WERI-Rb-1 (cell line): ENCODE results near the gene SETD2.

Experiments
- DNase-seq: peaks from one replicate; pipeline ENCODE4 v3.0.0-alpha.2; 2020
- H3K27ac ChIP-seq: fragments of 250-450 bp; sonication (Bioruptor Pico); 2 replicates; pipeline ENCODE4 v1.5.1; 2020; ENCODE audit warnings: mild to moderate bottlenecking, moderate library complexity
- H3K27me3 ChIP-seq: fragments of 250-450 bp; sonication (Bioruptor Pico); 2 replicates; pipeline ENCODE4 v1.5.1; 2021; ENCODE audit warnings: mild to moderate bottlenecking, low read depth, moderate library complexity; ENCODE audit not compliant: insufficient read depth, severe bottlenecking
- H3K36me3 ChIP-seq: fragments of 250-450 bp; sonication (Bioruptor Pico); 2 replicates; pipeline ENCODE4 v1.5.1; 2020; ENCODE audit warnings: mild to moderate bottlenecking, moderate library complexity
- H3K4me3 ChIP-seq: 2 replicates; pipeline ENCODE4 v1.5.1; 2011; ENCODE audit warnings: low read depth, mild to moderate bottlenecking, control low read depth, low read length
- H3K9me3 ChIP-seq: fragments of 250-450 bp; sonication (Bioruptor Pico); 2 replicates; pipeline ENCODE4 v1.5.1; 2021; ENCODE audit warnings: mild to moderate bottlenecking, moderate library complexity; ENCODE audit not compliant: severe bottlenecking
- TF ChIP-seq, protein P1 (sequence below): IDR thresholded peaks from 2 replicates; pipeline ENCODE4 v1.5.1; 2011; ENCODE audit warnings: low read depth, mild to moderate bottlenecking, control low read depth, inconsistent platforms, low read length

Gene SETD2

DNA sequence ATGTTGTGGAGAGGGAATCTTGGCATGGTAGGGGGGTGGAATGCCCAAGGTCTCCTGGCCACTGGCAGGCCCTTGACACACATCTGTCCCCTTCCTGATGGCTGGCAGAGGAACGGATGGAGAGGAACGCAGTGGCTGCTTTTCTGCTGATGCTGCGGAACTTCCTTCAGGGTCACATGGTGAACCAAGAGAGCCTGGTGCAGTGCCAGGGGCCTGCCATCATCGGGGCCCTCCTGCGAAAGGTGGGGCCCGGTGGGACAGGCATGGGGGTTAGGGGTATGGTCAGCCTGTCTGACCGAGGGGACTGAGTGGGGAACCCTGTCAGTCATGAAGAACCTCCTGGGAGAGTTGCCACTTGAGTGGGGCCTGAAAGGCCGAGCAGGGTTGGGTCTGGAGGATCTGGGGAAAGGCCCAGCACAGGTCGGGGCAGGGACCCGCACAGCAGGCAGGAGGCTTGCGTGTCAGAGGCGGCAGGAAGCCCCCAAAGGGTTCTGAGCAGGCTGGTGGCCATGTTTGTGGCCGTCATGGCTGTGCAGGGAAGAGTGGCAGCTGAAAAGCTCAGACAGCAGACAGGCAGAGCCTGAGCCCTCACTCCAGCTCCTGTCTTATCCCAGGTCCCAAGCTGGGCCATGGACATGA, 166.3 kb downstream of the SETD2 start:
- H3K4me3 ChIP-seq, result no peak overlapping the region
- no peaks in the 10 kb centered on the region for H3K27me3 ChIP-seq
- TF ChIP-seq, protein P1, sequence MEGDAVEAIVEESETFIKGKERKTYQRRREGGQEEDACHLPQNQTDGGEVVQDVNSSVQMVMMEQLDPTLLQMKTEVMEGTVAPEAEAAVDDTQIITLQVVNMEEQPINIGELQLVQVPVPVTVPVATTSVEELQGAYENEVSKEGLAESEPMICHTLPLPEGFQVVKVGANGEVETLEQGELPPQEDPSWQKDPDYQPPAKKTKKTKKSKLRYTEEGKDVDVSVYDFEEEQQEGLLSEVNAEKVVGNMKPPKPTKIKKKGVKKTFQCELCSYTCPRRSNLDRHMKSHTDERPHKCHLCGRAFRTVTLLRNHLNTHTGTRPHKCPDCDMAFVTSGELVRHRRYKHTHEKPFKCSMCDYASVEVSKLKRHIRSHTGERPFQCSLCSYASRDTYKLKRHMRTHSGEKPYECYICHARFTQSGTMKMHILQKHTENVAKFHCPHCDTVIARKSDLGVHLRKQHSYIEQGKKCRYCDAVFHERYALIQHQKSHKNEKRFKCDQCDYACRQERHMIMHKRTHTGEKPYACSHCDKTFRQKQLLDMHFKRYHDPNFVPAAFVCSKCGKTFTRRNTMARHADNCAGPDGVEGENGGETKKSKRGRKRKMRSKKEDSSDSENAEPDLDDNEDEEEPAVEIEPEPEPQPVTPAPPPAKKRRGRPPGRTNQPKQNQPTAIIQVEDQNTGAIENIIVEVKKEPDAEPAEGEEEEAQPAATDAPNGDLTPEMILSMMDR, result no peak
- H3K27ac ChIP-seq, result no peak overlapping the region
- H3K36me3 ChIP-seq, result peaks cover 53% of the 10 kb centered on the region
- H3K9me3 ChIP-seq, result no peaks in the 10 kb centered on the region
- no peak for DNase-seq

DNA sequence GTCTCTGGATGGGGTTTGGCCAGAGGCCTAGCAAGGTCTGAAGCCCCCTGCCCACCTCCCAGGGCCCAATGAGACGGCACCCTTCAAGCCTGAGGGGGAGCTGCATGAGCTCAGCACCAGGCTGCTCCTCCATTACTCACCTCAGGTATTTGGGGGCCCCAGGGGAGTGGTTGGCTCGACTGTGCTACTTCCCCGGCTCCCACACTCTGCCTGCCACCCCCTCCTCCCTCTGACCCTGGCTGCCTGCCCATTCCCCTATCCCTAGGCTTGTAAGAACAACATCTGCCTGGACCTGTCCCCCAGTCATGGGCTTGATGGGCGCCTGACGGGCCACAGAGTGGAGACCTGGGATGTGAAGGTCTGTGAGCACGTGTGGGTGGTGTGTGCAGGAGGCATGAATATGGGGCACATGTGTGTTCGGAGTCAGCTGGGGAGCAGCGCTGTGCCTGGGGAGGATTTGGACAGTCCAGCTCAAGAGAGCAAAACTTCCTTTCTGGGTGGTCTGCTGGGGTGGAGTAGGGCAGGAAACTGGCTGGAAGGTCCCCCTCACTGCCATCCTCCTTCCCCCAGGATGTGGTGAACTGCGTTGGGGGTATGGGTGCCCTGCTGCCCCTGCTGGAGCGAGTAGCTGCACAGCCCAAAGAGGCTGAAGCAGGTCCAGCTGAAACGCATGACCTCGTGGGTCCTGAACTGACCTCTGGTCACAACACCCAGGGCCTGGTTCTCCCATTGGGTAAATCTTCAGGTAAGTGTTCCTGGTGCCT, 167.0 kb downstream of the SETD2 start:
- Histone ChIP-seq H3K9me3 (no peaks in the 10 kb centered on the region), H3K27ac (no peak overlapping the region), H3K36me3 (peaks cover 47% of the 10 kb centered on the region), H3K27me3 (no peaks in the 10 kb centered on the region), H3K4me3 (no peak overlapping the region)
- TF ChIP-seq, protein P1, result no peak
- no peak for DNase-seq

DNA sequence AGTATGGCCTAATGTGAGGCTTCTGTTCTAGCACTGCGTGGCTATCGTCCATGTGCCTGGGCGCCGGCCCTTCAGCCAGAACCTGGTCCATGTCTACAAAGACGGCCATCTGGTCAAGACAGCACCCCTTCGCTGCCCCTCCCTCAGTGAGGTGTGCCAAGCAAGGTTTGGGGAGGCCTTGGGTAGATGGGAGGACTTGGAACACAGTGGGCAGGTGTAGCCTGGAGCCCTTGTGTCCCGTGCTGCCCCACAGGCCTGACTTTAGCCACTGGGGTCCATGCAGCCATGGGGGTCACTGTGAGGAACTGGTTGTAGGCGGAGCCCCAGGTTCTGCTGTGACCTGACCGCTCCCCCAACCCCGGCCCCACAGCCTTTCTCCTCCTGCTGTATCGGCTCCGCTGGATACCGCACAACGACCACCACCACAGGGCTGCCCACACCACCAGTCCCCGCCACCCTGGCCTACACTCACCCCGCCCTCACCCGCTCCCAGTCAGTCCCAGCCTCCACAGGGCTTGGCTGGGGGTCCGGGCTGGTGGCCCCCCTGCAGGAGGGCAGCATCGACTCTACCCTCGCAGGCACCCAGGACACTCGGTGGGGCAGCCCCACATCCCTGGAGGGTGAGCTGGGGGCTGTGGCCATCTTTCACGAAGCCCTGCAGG, 167.9 kb downstream of the SETD2 start:
- Histone ChIP-seq H3K4me3 (no peak overlapping the region), H3K36me3 (peaks cover 46% of the 10 kb centered on the region), H3K27ac (no peak overlapping the region), H3K27me3 (no peaks in the 10 kb centered on the region), H3K9me3 (no peaks in the 10 kb centered on the region)
- TF ChIP-seq, protein P1, result no peak
- DNase-seq, result no peak

DNA sequence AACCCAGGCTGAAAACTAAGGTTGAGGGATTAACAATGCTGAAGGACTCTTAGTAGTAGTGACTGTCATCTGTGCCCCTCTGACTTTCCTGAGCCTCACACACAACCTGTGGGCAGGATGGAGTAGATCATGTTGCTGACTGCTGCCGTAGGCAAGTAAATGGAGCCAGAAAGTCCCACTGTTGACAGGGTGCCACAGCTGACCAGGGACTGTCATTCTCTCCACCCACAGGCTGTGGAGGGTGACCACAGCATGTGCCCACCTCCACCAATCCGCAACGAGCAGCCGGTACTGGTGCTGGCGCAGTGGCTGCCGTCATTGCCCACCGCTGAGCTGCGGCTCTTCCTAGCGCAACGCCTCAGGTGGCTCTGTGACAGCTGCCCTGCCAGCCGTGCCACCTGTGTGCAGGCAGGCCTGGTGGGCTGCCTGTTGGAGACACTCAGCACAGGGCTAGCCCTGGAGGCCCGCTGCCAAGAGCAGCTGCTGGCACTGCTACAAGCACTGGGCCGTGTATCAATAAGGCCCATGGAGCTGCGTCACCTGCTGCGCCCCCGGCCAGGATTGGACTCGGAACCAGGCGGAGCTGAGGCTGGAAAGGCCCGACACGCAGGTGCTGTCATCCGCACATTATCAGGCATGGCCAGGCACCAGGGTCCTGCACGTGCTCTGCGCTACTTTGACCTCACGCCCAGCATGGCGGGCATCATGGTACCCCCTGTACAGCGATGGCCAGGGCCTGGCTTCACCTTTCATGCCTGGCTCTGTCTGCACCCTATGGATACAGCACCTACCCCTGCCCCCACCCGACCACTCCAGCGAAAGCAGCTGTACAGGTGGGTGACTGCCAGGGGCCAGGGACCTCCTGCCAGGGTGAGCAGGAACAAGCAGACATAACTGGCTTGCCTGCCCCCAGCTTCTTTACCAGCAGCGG, 168.8 kb downstream of the SETD2 start:
- Histone ChIP-seq H3K27ac (no peak overlapping the region), H3K9me3 (no peaks in the 10 kb centered on the region), H3K27me3 (no peaks in the 10 kb centered on the region), H3K36me3 (peaks cover 36% of the 10 kb centered on the region), H3K4me3 (no peak overlapping the region)
- TF ChIP-seq, protein P1, result no peak
- DNase-seq, result no peak

DNA sequence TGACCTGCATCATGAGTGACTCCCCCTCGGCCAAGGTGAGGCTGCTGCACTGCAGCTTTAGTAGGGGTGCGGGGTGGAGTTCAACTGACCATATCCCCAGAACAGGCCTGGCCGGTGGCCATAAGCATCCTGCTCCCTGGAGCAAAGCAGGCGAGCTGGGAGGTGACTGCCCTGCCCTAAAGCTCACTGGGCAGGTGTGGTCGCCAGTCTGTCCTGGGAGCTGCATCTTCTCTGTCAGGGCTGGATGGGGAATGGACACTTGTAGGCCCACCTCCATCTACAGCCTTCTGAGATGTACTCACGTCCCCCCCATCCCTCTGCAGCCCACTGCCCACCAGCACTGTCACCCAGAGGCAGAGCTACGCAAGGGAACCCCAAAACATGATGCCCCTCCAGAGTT, 169.9 kb downstream of the SETD2 start:
- Histone ChIP-seq H3K36me3 (peaks cover 30% of the 10 kb centered on the region), H3K27me3 (no peaks in the 10 kb centered on the region), H3K27ac (no peak overlapping the region), H3K9me3 (no peaks in the 10 kb centered on the region), H3K4me3 (no peak overlapping the region)
- TF ChIP-seq, protein P1, result no peak
- DNase-seq, result no peak
